ENCODE measurements around the gene PRKCH. TPM values are rescaled to one million over a fixed set of nuclear protein-coding genes. Genes with fewer than 3 reads are reported as not detected.
A peak's percentile ranks its signal among the peaks of the same experiment; 100 is the strongest.

Gene PRKCH
- total RNA-seq, 1 experiment from 2014 or later: 170 TPM

DNA sequence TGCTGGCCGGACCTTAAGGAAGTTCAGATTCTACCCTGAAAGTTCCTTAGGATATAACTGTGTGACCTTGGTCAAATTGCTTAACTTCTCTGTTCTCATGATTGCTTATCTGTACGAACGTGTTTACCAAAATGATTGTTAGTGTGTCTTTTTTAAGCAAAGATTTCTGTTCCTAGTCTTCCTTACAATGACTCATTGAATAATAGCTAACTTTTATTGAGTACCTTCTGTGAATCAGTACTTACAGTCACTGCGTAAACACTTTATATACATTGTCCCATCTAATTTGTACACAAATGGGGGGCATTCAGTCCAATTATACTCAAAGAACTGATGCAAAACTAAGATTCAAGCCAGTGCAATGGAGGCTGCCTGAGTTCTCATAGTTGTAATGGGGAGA, 36.0 kb upstream of the PRKCH start:
- ChIA-PET CTCF (interaction anchor here (0.6 to 1.7 kb wide), 12 partner anchors 12 to 1098 kb away, joined by 3 to 25 read pairs (median 4); partner anchors contain the start of gene PRKCH), POLR2A (ENCODE audit: unreplicated experiment) (interaction anchor here (0.5 to 0.7 kb wide), 6 partner anchors 11 to 1224 kb away, joined by 3 to 7 read pairs (median 4); no protein-coding TSS in a partner anchor)
- H3F3A ChIP-seq (ENCODE audit: low read length, unreplicated experiment): peaks cover 6% of the 10 kb centered on the region
- DNase-seq (peak; percentile 87), ATAC-seq (peak; percentile 49)
- no peaks in the 10 kb centered on the region for H3K9me2 ChIP-seq (replicated peaks; ENCODE audit: low read length)
- peaks cover 1% of the 10 kb centered on the region for H3K79me2 ChIP-seq (ENCODE audit: low read length)
- TF ChIP-seq, protein P1, sequence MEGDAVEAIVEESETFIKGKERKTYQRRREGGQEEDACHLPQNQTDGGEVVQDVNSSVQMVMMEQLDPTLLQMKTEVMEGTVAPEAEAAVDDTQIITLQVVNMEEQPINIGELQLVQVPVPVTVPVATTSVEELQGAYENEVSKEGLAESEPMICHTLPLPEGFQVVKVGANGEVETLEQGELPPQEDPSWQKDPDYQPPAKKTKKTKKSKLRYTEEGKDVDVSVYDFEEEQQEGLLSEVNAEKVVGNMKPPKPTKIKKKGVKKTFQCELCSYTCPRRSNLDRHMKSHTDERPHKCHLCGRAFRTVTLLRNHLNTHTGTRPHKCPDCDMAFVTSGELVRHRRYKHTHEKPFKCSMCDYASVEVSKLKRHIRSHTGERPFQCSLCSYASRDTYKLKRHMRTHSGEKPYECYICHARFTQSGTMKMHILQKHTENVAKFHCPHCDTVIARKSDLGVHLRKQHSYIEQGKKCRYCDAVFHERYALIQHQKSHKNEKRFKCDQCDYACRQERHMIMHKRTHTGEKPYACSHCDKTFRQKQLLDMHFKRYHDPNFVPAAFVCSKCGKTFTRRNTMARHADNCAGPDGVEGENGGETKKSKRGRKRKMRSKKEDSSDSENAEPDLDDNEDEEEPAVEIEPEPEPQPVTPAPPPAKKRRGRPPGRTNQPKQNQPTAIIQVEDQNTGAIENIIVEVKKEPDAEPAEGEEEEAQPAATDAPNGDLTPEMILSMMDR (conservative IDR thresholded peaks at IDR 0.05; ENCODE audit: low read depth, low read length): no peak
- TF ChIP-seq EZH2 (IDR thresholded peaks at IDR 0.05; ENCODE audit: low read length, unreplicated experiment) (no peak), EZH2phosphoT487 (IDR thresholded peaks at IDR 0.05; ENCODE audit: borderline replicate concordance, low read length) (no peak)
- H3K9me3 ChIP-seq (ENCODE audit: low read length): no peaks in the 10 kb centered on the region
- no peak overlapping the region for H2AFZ ChIP-seq (ENCODE audit: low read length)
- peak overlapping the region; percentile 70 for H3K4me2 ChIP-seq (ENCODE audit: low read length)
- no peaks in the 10 kb centered on the region for H3K27me3 ChIP-seq (ENCODE audit: low read length)
- peak overlapping the region; percentile 88 for H3K27ac ChIP-seq (ENCODE audit: low read length)
- H4K20me1 ChIP-seq (ENCODE audit: low read length): no peaks in the 10 kb centered on the region
- BruUV-seq (replicated peaks): no TSS peak
- intact Hi-C loops (cut with micrococcal nuclease): loop anchor here (1.0 to 5.0 kb wide), 2 partner anchors 260 to 933 kb away; no protein-coding TSS in a partner anchor
- no peaks in the 10 kb centered on the region for H3K36me3 ChIP-seq (ENCODE audit: low read depth, low read length)
- peaks cover 53% of the 10 kb centered on the region for H3K4me1 ChIP-seq (ENCODE audit: insufficient read depth, low read length)
- peak overlapping the region; percentile 62 for H3K9ac ChIP-seq (ENCODE audit: low read length)
- H3K4me3 ChIP-seq (ENCODE audit: low read length): peak overlapping the region; percentile 17; the same call in 1 of the 2 replicates

DNA sequence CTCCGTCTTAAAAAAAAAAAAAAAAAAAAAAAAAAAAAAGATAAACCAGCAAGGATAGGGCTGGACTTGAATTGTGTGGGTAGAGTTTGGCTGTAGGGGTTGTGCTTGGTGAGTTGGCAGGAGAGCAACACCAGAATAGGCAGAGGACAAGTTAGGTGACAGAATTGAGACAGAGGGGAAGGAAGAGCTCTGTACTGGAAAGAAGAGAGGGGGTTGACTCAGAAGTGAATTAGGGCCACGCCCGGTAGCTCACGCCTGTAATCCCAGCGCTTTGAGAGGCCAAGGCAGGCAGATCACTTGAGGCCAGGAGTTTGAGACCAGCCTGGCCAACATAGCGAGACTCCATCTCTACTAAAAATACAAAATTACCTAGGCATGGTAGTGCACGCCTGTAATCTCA, 34.2 kb upstream of the PRKCH start:
- POLR2A ChIA-PET (ENCODE audit: unreplicated experiment): interaction anchor here (0.6 kb wide), 1 partner anchor 10 kb away, joined by 3 read pairs; no protein-coding TSS in a partner anchor

More for the DNA sequence above, 34.2 kb upstream of the PRKCH start:
- no peak overlapping the region for H3K4me2 ChIP-seq (ENCODE audit: low read length)
- H3K9me2 ChIP-seq (replicated peaks; ENCODE audit: low read length): no peaks in the 10 kb centered on the region
- no peak for TF ChIP-seq EZH2 (IDR thresholded peaks at IDR 0.05; ENCODE audit: low read length, unreplicated experiment)
- TF ChIP-seq, protein P1 (conservative IDR thresholded peaks at IDR 0.05; ENCODE audit: low read depth, low read length): no peak
- no peak for TF ChIP-seq EZH2phosphoT487 (IDR thresholded peaks at IDR 0.05; ENCODE audit: borderline replicate concordance, low read length)
- intact Hi-C loops (cut with micrococcal nuclease): loop anchor here (5.0 kb wide), 1 partner anchor 935 kb away; no protein-coding TSS in a partner anchor
- H3K9me3 ChIP-seq (ENCODE audit: low read length): no peaks in the 10 kb centered on the region
- H3F3A ChIP-seq (ENCODE audit: low read length, unreplicated experiment): peaks cover 6% of the 10 kb centered on the region
- no peaks in the 10 kb centered on the region for H3K79me2 ChIP-seq (ENCODE audit: low read length)
- H3K4me1 ChIP-seq (ENCODE audit: insufficient read depth, low read length): peaks cover 45% of the 10 kb centered on the region
- H3K27me3 ChIP-seq (ENCODE audit: low read length): no peaks in the 10 kb centered on the region
- CTCF ChIA-PET: interaction anchor here (0.5 to 1.1 kb wide), 6 partner anchors 18 to 510 kb away, joined by 3 to 9 read pairs (median 4); no protein-coding TSS in a partner anchor
- H4K20me1 ChIP-seq (ENCODE audit: low read length): no peaks in the 10 kb centered on the region
- H3K9ac ChIP-seq (ENCODE audit: low read length): no peak overlapping the region
- H3K27ac ChIP-seq (ENCODE audit: low read length): no peak overlapping the region
- DNase-seq (peak; percentile 40), ATAC-seq (no peak)
- H2AFZ ChIP-seq (ENCODE audit: low read length): no peak overlapping the region
- H3K4me3 ChIP-seq (ENCODE audit: low read length): no peak overlapping the region
- H3K36me3 ChIP-seq (ENCODE audit: low read depth, low read length): no peaks in the 10 kb centered on the region
- BruUV-seq (replicated peaks): no TSS peak
